ENCODE results near the gene PCSK9. TPM values are rescaled to one million over a fixed set of nuclear protein-coding genes. Genes with fewer than 3 reads are reported as not detected.

The PCSK9 gene
- total RNA-seq, result 1.3 TPM

GRCh38 chr1:55039342-55040082, at the start of gene PCSK9:
PCSK9 (plus strand) TSS chr1:55039548; CDS start chr1:55039838, 290 bp downstream.
- DNase-seq, result peak; percentile 69

- no peak for DNase-seq
These were observed 49.2 kb upstream of the PCSK9 start for GRCh38 chr1:54989968-54990810.

- no peak for DNase-seq
These were observed 48.4 kb upstream of the PCSK9 start for GRCh38 chr1:54990916-54991315.

- DNase-seq, result no peak
These were observed 47.4 kb upstream of the PCSK9 start for GRCh38 chr1:54991939-54992338.

- DNase-seq, result no peak
These were observed 46.2 kb upstream of the PCSK9 start for GRCh38 chr1:54993140-54993539.

- DNase-seq, result no peak
These were observed 44.9 kb upstream of the PCSK9 start for GRCh38 chr1:54994355-54994990.

- DNase-seq, result no peak
These were observed 44.2 kb upstream of the PCSK9 start for GRCh38 chr1:54995013-54995760.

GRCh38 chr1:54995835-54996234, 43.5 kb upstream of the PCSK9 start:
- DNase-seq, result no peak

- DNase-seq, result peak; percentile 85
These were observed 42.9 kb upstream of the PCSK9 start for GRCh38 chr1:54996359-54996868.

- peak; percentile 21 for DNase-seq
These were observed 42.3 kb upstream of the PCSK9 start for GRCh38 chr1:54996869-54997710.

GRCh38 chr1:54997711-54997986, 41.7 kb upstream of the PCSK9 start:
- no peak for DNase-seq

- DNase-seq, result no peak
These were observed 41.2 kb upstream of the PCSK9 start for GRCh38 chr1:54998100-54998499.

GRCh38 chr1:54998677-54999076, 40.7 kb upstream of the PCSK9 start, which contains the start of gene BSND:
BSND (plus strand) TSS chr1:54998933; CDS start chr1:54999187, 254 bp downstream.
- no peak for DNase-seq

- DNase-seq, result no peak
These were observed 39.0 kb upstream of the PCSK9 start for GRCh38 chr1:55000110-55001085.

- DNase-seq, result no peak
These were observed 38.0 kb upstream of the PCSK9 start for GRCh38 chr1:55001311-55001710.

- DNase-seq, result no peak
These were observed 36.7 kb upstream of the PCSK9 start for GRCh38 chr1:55002686-55003085.

- DNase-seq, result no peak
These were observed 33.8 kb upstream of the PCSK9 start for GRCh38 chr1:55005351-55006140.

GRCh38 chr1:55006931-55007330, 32.4 kb upstream of the PCSK9 start:
- DNase-seq, result no peak

- no peak for DNase-seq
These were observed 31.7 kb upstream of the PCSK9 start for GRCh38 chr1:55007625-55008024.
